HG03558 (cell line): ENCODE results near the gene PTPRCAP.
"Not testable (repeated sequence)": the region's sequence is repeated elsewhere in the genome, so short reads cannot be mapped to it uniquely, and the experiment has no call there.

ENCODE experiments used
- ATAC-seq: cut with Tn5 transposase; IDR thresholded peaks from one replicate; pipeline ENCODE4 v1.9.1; 2021; ENCODE audit warnings: moderate number of reproducible peaks; ENCODE audit not compliant: unreplicated experiment; ENCODE audit errors: extremely low read depth

The PTPRCAP gene

DNA sequence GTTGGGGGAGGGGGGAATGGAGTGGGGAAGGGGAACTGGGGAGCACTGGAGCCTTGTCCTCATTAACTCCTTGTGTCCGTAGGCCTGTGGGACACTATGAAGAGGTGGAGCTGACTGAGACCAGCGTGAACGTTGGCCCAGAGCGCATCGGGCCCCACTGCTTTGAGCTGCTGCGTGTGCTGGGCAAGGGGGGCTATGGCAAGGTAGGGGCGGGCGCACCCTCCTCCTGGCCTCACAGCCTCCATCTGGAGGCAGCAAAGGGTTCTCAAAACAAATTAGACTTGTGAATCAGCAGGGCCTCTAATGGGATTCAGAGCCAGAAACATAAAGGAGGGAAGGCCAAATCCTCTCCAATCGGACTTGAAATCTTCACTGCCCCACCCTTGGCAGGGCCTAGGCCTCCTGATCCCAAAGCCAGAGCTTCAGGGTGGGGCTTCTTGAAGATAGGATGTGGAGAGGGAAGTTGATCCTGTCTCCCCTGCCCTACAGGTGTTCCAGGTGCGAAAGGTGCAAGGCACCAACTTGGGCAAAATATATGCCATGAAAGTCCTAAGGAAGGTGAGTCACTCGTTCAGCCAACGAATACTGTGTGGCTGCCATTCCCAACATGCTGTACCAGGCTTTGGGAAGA is 8.3 kb downstream of the PTPRCAP start:
- ATAC-seq: no peak

DNA sequence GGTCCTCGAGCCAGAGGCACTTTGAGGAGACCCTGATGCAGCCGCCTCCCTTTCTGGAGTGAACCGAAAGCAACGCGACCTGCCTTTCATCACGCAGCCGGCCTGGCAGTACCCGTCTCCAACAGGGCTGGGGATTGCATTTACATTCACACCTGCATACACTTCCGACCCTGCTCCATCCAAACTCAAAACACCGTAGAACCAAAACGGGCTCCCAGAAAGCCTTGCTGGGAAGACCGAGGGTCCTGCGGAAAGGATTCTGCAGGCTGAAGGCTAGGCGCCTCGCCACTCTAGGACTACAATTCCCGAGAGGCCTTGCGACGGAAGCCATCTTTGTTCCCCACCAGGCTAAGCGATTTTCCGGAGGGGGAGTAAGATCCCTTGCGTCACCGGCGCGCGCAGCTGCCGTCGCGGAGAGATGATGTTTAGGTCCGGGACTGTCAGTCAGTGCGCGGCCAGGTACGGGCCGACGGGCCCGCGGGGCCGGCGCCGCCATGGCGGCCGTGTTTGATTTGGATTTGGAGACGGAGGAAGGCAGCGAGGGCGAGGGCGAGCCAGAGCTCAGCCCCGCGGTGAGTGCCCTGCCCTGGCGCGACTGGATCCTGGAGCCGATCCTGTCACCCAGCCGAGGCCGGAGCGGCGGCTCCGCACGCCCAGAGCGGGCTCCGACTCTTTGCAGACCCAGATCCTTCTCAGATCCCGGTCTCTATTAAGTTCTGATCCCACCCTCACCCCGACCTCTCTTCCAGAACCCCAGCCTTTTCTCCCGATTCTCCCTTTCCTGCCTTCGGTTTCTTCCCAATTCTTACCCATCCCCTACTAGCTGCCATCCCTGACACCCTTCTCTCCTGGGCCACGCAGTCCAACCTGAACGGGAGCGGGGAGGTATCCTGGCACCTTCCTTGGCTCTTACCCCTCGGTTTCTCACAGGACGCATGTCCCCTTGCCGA is 9.2 kb downstream of the PTPRCAP start, which contains the start of gene RPS6KB2:
Gene RPS6KB2 (plus strand): TSS at position 443 of the 950 bp plus-strand sequence. CDS start 52 bp downstream, at position 495.
- peak; percentile 52 for ATAC-seq

DNA sequence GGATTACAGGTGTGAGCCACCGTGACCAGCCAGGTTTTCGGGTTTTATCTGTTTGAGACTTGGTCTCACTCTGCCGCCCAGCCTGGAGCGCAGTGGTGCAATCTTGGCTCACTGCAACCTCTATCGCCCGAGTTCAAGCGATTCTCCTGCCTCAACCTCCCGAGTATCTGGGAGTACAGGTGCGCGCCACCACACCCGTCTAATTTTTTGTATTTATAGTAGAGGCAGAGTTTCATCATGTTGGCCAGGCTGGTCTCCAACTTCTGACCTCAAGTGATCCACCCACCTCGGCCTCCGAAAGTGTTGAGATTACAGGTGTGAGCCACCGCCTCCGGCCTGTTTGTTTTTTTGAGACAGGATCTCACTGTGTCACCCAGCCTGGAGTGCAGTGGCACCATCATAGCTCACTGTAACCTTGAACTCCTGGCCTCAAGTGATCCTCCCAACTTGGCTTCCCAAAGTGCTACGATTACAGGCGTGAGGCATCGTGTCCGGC is 10.1 kb downstream of the PTPRCAP start:
- ATAC-seq: not testable (repeated sequence)

DNA sequence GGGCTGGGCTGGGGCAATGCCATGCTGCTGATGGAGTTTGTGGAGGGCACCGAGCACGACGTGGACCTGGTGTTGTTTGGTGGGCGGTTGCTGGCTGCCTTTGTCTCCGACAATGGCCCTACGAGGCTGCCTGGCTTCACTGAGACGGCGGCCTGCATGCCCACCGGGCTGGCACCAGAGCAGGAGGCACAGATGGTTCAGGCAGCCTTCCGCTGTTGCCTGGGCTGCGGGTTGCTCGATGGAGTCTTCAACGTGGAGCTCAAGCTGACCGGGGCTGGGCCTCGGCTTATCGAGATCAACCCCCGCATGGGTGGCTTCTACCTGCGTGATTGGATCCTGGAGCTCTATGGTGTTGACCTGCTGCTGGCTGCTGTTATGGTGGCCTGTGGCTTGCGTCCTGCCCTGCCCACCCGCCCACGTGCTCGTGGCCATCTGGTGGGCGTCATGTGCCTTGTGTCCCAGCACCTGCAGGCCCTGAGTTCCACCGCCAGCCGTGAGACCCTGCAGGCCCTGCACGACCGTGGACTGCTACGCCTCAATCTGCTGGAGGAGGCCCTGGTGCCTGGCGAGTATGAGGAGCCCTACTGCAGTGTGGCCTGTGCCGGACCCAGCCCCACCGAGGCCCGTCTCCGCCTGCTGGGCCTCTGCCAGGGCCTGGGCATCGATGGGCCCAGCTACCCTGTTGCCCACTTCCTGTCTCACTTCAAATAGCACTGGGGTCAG is 13.4 kb downstream of the PTPRCAP start:
- ATAC-seq: no peak

DNA sequence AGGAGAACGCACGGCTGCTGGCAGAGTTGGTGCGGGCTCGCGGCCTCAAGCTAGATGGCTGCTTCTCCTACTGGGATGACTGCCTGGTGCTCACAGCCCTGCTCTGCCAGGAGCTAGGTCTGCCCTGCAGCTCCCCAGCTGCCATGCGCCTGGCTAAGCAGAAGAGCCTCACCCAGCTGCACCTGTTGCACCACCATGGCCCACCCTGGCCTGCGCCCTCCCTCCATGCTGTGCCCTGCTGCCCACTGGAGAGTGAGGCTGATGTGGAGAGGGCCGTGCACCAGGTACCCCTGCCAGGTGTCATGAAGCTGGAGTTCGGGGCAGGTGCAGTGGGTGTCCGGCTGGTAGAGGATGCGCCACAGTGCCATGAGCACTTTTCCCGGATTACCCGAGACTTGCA is 14.0 kb downstream of the PTPRCAP start:
- ATAC-seq: no peak

DNA sequence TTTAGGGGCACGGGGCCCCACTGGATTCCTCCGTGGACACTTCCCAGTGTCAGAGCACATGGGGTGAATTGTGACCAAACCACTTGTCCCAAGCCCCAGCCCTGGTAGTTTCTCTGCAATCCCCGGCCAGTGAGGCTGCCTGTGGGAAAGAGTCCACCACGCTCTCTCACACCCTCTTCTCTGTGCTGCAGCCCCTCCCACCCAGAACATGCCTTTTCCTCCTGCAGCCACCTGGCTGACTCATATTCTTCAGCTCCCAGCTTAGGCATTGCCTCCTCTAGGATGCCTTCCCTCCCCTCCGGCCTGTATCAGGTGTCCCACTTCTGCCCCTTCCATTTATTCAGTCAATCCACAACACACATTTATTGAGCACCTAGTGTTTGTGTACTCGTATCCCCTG is 14.6 kb downstream of the PTPRCAP start:
- no peak for ATAC-seq

DNA sequence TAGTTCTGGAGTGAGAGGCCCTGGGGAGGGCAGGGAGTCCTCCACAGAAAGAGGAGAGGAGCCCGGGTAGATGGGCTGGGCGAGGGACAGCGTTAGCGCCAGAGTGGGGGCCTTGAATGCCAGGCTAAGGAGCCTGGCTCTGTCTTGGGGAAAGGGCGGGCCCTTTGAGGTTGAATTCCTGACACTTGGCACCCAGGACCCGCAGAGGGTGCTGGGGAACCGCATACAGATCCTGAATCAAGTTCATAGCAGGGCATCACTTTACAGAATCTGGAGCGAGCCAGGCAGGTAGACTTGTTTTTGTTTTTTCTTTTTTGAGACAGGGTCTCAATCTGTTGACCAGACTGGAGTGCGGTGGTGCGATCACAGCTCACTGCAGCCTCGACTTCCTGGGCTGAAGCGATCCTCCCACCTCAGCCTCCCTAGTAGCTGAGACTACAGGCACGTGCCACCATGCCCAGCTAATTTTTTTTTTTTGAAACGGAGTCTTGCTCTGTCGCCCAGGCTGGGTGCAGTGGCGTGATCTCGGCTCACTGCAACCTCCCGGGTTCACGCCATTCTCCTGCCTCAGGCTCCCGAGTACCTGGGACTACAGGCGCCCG is 16.0 kb downstream of the PTPRCAP start:
- ATAC-seq: no peak

DNA sequence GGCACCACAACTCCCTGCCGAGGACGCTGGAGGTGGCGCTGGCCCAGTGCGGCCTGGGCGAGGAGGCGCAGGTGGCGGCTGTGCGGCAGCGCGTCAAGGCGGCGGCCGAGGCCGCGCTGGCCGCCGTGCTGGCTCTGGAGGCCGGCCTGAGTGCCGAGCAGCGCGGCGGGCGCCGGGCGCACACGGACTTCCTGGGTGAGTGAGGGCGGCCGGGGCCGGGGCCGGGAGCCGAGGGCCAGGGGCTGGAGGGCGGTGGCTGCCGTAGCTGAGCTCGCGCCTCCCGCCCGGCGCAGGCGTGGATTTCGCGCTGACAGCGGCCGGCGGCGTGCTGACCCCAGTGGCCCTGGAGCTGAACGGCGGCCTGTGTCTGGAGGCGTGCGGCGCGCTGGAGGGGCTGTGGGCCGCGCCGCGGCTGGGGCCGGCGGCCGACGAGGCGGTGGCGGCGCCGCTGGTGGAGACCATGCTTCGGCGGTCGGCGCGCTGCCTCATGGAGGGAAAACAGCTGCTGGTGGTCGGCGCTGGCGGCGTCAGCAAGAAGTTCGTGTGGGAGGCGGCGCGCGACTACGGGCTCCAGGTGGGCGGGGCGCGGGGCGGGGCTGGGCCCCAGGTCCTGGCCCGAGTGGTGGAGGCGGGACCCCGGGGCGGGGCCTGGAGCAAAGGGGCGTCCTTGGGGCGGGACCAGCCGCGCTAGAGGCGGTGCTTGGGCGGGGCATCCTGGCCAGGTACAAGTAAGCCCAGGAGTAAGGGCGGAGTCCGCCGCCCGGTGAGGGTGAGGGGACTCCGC is 16.6 kb downstream of the PTPRCAP start:
- ATAC-seq: peak; percentile 53

DNA sequence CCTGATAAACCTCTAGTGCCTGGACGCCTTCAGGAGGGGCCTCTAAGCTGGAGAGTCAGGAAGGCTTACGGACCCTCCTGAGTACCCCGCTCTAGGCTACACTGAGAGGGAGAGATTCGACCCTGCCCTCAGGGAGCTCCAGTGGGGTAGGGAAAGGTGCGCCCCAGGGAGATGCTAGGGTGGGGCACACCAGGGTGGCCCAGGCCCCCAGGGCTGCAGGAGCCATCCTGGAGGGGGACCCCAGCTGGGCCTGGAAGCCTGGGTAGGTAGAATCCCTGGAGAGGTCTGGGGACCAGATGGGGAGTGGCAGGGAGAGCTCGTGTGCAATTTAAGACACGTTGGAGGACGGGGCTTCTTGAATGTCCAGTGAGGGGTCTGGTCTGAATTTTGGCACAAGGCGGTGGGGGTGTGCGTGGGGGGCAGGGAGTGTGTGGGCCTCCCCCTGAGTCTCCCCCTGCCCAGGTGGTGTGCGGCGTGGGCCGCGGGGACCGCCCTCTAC is 17.3 kb downstream of the PTPRCAP start:
- no peak for ATAC-seq

DNA sequence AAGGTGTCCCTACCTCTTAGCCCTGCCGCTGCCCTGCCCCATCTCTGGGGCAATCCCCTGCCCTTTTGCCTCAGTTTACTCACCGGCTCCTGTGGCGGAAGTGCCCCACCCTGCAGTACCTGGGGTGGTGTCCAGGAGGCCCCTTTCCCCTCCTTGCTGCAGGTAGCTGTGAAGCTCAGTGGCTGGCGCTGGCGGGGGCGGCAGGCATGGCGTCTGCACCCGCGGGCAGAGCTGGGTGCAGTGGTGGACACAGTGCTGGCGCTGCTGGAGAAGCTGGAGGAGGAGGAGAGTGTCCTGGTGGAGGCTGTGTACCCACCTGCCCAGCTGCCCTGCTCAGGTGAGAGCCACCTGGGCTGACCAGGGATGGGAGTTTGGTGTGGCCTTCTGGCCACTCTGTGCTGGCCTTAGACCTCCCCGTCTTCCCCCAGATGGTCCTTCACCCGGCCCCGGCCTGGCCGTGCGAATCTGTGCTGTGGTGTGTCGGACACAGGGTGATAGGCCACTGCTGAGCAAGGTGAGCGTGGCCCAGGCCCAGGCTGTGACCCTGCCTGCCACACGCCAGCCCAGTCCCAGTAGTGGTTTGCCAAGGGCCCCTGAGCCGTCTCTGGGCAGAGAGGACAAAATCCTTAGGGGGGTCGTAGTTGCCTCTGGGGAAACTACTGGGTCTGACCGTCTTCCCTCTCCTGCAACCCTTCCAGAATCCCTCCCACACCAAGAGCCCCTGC is 18.0 kb downstream of the PTPRCAP start:
- no peak for ATAC-seq

DNA sequence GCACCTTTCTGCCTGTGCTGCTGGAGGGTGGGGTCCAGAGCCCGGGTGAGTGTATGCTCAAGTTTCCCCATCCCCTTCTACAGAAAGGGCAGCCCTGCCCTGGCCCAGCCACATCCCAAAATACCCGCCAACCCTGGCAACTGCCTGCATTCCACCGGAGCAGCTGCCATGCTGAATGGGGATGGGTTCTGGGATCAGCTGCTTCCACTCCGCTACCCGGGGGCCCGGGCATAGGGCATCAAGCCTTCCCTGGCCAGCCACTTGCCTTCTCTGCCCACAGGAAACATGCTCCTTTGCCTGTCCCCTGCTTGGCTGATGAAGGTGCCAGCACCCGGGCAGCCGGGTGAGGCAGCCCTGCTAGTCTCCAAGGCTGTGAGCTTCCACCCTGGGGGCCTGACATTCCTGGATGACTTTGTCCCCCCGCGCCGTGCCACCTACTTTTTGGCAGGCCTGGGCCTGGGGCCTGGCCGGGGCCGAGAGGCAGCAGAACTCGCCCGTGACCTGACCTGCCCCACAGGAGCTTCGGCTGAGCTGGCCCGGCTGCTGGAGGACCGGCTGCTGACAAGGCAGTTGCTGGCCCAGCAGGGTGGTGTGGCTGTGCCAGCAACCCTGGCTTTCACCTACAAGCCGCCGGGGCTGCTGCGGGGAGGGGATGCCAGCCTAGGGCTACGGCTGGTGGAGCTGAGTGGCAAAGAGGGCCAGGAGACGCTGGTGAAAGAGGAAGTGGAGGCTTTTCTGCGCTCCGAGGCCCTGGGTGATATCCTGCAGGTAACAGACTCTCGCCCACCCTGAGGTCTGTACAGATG is 18.8 kb downstream of the PTPRCAP start:
- ATAC-seq: no peak

DNA sequence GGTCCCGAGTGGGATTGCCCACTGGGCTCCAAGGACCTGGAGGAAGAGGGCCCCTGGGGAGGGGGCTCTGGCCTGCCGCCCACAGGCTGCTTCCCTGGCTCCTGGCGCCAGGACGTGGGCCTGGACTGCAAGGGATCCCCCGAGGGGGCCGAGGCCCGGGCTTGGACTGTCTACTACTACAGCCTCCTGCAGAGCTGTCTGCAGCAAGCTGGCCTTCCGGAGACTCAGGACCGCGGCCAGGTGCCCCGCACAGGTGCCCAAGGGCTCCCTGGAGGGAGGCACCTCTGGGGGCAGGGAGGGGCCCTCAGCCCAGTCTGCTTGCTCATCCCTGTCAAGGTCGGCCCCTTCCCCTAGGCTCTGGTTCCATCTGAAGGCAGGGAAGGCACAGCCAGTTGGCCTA is 20.1 kb downstream of the PTPRCAP start:
- ATAC-seq: no peak

DNA sequence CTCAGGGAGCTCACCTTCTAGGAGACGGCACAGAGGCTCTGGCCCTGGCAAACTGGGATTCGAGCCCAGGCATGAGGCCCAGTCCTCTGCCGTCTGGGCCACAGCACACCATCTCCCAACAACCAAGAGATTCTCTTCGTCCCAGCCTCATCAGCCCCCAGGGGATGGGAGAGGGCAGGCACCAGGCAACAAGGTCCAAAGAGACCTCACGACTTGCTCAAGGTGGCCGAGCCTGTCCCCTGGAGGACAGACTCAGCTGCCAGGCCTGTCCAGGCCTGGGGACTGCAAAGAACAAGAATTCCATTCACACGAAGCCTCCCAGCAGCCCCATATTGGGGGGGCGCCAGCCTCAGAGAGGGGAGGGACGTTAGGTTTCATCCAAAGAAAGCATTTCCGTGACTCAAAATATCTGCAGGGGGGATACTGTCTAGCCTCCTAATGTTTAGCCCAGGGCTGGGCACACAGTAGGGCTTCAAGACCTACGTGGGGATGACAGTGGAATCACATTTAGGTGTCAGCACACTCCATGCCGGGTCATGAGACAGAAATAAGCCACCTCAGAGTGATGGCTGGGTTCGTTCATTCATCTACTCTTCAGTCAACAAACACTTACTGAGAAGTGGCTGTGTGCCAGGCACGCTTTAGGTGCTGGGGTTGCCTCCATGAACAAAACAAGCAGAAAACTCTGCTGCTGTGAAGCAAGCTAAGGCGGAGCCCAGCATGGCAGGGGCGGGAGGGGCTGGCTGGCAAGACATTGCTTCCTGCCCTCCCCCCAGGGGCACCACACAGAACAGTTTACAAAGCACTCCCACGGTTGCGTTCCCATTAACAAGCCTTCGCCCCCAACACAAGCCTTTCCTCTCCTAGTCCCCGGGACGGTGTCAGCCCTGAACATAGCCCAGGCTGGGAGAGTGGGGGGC is 20.8 kb downstream of the PTPRCAP start:
- no peak for ATAC-seq

DNA sequence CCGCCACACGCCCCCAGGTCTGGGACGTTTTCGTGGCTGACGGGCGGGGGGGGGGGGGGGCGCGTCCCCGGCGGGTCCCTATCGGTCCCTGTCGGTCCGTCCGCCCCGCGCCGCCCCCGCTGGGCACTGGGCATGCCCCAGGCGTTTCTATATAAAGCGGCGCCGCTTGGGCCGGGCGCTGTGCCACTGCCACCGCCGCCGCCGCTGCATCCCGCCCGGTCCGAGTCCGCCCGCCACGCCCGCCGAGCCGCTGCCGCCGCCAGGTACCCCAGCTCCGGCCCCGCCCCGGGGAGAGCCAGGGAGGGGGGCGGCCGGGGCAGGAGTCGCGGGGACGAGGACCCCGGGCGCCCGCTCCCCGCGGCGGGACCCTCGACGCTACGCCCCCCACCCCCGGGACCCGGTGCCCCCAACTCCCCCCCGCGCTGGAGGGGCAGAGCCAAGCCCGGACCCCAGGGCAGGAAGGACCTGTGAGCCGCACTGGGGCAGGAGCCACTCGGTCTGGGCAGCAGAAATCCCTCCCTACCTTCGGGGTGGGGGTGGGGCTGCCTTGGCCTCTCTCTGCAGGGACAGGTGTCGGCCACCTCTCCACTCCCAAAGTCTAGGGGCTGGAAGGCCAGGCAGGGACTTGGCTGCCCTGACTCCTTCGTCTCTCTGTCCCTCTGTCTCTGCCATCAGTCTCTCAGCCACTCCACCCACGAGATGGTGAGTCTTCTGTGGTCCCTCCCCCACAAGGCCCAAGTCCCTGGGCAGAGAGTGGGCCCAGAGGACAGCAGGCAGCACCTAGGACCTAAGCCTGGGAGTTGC is 21.8 kb downstream of the PTPRCAP start, which contains the start of gene CARNS1:
Gene CARNS1 (plus strand): TSS at position 178 of the 804 bp plus-strand sequence. CDS start 522 bp downstream, at position 700.
- no peak for ATAC-seq

DNA sequence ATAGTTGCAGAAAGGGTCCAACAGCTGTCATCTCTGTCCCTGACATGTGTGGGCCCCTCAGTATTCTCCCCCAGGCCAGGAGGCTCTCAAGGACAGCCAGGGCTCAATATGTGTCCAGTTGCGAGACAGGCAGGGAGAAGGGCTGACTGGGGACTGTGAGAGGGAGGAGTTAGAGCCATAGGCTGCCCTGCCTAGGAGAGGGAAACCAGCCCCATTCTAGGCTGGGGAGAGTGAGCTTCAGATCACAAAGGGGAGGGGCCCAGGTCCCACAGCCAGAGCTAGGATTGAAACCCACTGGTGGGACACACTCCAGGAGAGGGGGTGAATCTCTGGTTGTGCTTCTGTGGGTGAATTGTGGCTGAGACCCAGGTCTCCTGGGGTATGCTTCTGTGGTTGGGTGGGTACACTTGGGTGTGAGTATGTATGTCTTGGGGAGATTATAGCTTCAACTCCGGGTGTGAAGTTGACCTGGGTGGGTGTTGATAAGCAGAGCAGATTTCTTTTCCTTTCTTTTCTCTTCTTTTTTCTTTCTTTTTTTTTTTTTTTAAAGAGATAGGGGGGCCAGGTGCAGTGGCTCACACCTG is 24.1 kb downstream of the PTPRCAP start:
- no peak for ATAC-seq
